HepG2 (cell line): ENCODE data around the gene ARL6IP4. TPM values are rescaled to one million over a fixed set of nuclear protein-coding genes. Genes with fewer than 3 reads are reported as not detected.

Source experiments
- ATAC-seq: fragments of 200-7000 bp; cut with Tn5 transposase; 3 replicates; pipeline ENCODE4 v1.9.1; 2020; ENCODE audit warnings: mild to moderate bottlenecking, moderate library complexity
- BruUV-seq: library from RNA; stranded (reverse); fragments of 400-500 nt; replicated peaks from 2 replicates; lab custom pipeline; 2021; lab: Mats Ljungman, UMichigan
- CTCF ChIA-PET: fragments of 300-600 bp; formaldehyde crosslinking; extraction: SDS; loops from one replicate; lab custom pipeline; 2021; ENCODE audit warnings: low total read pairs, inconsistent platforms, low intra/inter-chr PET ratio; lab: Yijun Ruan, JAX
- POLR2A ChIA-PET: fragments of 350-600 bp; sonication (Branson Sonifier 250); formaldehyde crosslinking; loops from one replicate; lab custom pipeline; 2020; ENCODE audit warnings: antibody characterized with exemption, inconsistent platforms; lab: Yijun Ruan, JAX
- DNase-seq: peaks from one replicate; pipeline ENCODE4 v3.0.0-alpha.2; 2015; ENCODE audit warnings: low spot score
- FAIRE-seq: peaks from 3 replicates; lab custom pipeline; 2011; peaks lifted over from hg19 to GRCh38; lab: Jason Lieb, UNC
- H2AFZ ChIP-seq: one replicate; pipeline ENCODE4 v1.6.1; 2011; ENCODE audit warnings: low read length, inconsistent platforms
- H3K27ac ChIP-seq: fragments of 300-600 bp; 3 replicates; pipeline ENCODE4 v1.8.0; 2011; ENCODE audit warnings: mixed run types, mild to moderate bottlenecking, mixed read lengths, low read length, inconsistent platforms; ENCODE audit not compliant: insufficient read depth; ENCODE audit errors: extremely low read length
- H3K27me3 ChIP-seq, 2 experiments: fragments of 200-600 bp in 1 of 2; 2 replicates in 1 of 2; 3 replicates in 1 of 2; pipeline versions ENCODE4 v1.6.0 to v1.8.0; 2011; ENCODE audit warnings: low read length in 2 of 2, mild to moderate bottlenecking in 2 of 2, moderate library complexity in 2 of 2, inconsistent platforms in 1 of 2; ENCODE audit not compliant: insufficient read depth in 2 of 2, control insufficient read depth in 1 of 2
- H3K36me3 ChIP-seq, 2 experiments: fragments of 200-600 bp in 1 of 2; replicated peaks in 1 of 2; 2 replicates in 1 of 2; 3 replicates in 1 of 2; pipeline versions ENCODE4 v1.5.1 to v1.8.0; 2011; ENCODE audit warnings: low read length in 2 of 2, inconsistent platforms in 1 of 2; ENCODE audit not compliant: insufficient read depth in 2 of 2, control insufficient read depth in 1 of 2
- H3K4me1 ChIP-seq: 2 replicates; pipeline ENCODE4 v1.5.1; 2012; ENCODE audit warnings: low read length, inconsistent platforms; ENCODE audit not compliant: insufficient read depth
- H3K4me2 ChIP-seq: 2 replicates; pipeline ENCODE4 v1.6.0; 2011; ENCODE audit warnings: low read depth, low read length, inconsistent platforms
- H3K4me3 ChIP-seq, 3 experiments: fragments of 200-600 bp in 1 of 3; sonication (generic), shearing (Covaris generic) in 1 of 3; replicated peaks in 1 of 3; 2 replicates each; pipeline ENCODE4 v1.5.1; 2011 to 2016; ENCODE audit warnings: low read length in 3 of 3, inconsistent platforms in 2 of 3, low read depth in 2 of 3, mild to moderate bottlenecking in 2 of 3, control low read depth in 1 of 3, mixed read lengths in 1 of 3; ENCODE audit not compliant: insufficient read depth in 1 of 3
- H3K79me2 ChIP-seq: one replicate; pipeline ENCODE4 v1.6.1; 2011; ENCODE audit warnings: low read length, inconsistent platforms; ENCODE audit not compliant: insufficient read depth
- H3K9ac ChIP-seq: 2 replicates; pipeline ENCODE4 v1.6.0; 2011; ENCODE audit warnings: mild to moderate bottlenecking, low read depth, low read length, inconsistent platforms; ENCODE audit not compliant: insufficient read depth
- H3K9me3 ChIP-seq: 2 replicates; pipeline ENCODE4 v1.5.1; 2012; ENCODE audit warnings: mild to moderate bottlenecking, low read length
- H4K20me1 ChIP-seq: 2 replicates; pipeline ENCODE4 v1.6.0; 2011; ENCODE audit warnings: inconsistent platforms, mild to moderate bottlenecking, low read length, moderate library complexity; ENCODE audit not compliant: insufficient read depth
- AGO1 ChIP-seq: fragments of 200-400 bp; formaldehyde crosslinking; IDR thresholded peaks from 2 replicates; pipeline ENCODE4 v1.6.1; 2017; ENCODE audit warnings: mild to moderate bottlenecking, low read depth, low read length, moderate library complexity; ENCODE audit not compliant: poor library complexity, severe bottlenecking
- CHD2 ChIP-seq: IDR thresholded peaks from 2 replicates; pipeline ENCODE4 v1.6.1; 2011; ENCODE audit warnings: low read depth, low read length, improper control_type of control experiment
- KDM2A ChIP-seq: sonication (generic); formaldehyde crosslinking; IDR thresholded peaks from 2 replicates; pipeline ENCODE4 v1.4.0; 2020; ENCODE audit warnings: low read depth, missing genetic modification reagents, borderline replicate concordance
- RBFOX2 ChIP-seq: fragments of 200-400 bp; formaldehyde crosslinking; IDR thresholded peaks from 2 replicates; pipeline ENCODE4 v1.6.1; 2017; ENCODE audit warnings: low read depth, mild to moderate bottlenecking, low read length
- SNRNP70 ChIP-seq: fragments of 200-400 bp; formaldehyde crosslinking; IDR thresholded peaks from 2 replicates; pipeline ENCODE4 v1.6.1; 2017; ENCODE audit warnings: mild to moderate bottlenecking, low read depth, low read length, moderate library complexity
- SYNCRIP ChIP-seq: fragments of 200-400 bp; formaldehyde crosslinking; IDR thresholded peaks from 2 replicates; pipeline ENCODE4 v1.6.1; 2018; ENCODE audit warnings: mild to moderate bottlenecking, low read depth, low read length; ENCODE audit not compliant: insufficient read depth
- ZNF329 ChIP-seq: sonication (generic); formaldehyde crosslinking; IDR thresholded peaks from 2 replicates; pipeline ENCODE4 v1.9.0; 2021; ENCODE audit warnings: low read depth, mild to moderate bottlenecking, missing genetic modification reagents
- ZNF543 ChIP-seq: sonication (generic); formaldehyde crosslinking; IDR thresholded peaks from 2 replicates; pipeline ENCODE4 v1.4.0; 2020; ENCODE audit warnings: mild to moderate bottlenecking, missing genetic modification reagents
- ZNF605 ChIP-seq: sonication (generic); formaldehyde crosslinking; IDR thresholded peaks from 2 replicates; pipeline ENCODE4 v1.8.0; 2022; ENCODE audit warnings: mild to moderate bottlenecking, missing genetic modification reagents
- WGBS: methylation state at CpG from one replicate; pipeline ENCODE4 v1.1.6; 2017; ENCODE audit warnings: low lambda C conversion rate; 5-methylcytosine and 5-hydroxymethylcytosine counted together
- in situ Hi-C: cut with HindIII; loops from 2 replicates; pipeline ENCODE4 v1.10.0; 2017; ENCODE audit warnings: low pct_unique_long_range_greater_than_20kb; ENCODE audit not compliant: extremely low pct_ligation_motif_present
- intact Hi-C: fragments of 100-400 bp; cut with micrococcal nuclease; formaldehyde crosslinking; loops from one replicate; pipeline ENCODE4 v1.10.0; 2022; ENCODE audit not compliant: unreplicated experiment
- polyA plus RNA-seq, 8 experiments: library from polyadenylated mRNA; depleted of rRNA in 3 of 8; stranded (reverse) in 7 of 8; unstranded in 1 of 8; fragments of >200 nt; fragmentation: Illumina TruSeq in 4 of 8; extraction: Trizol in 4 of 8; gene quantifications; 2 replicates each; pipeline versions ENCODE4 v1.2.1 to v1.2.3, GENCODE V29; 2011 to 2016; ENCODE audit warnings: low read depth in 4 of 8, missing spikeins in 1 of 8, mixed read lengths in 1 of 8; ENCODE audit not compliant: insufficient read depth in 1 of 8
- total RNA-seq, 5 experiments: library from RNA; depleted of rRNA; stranded (reverse); fragments of >200 nt; fragmentation: Illumina TruSeq; extraction: Trizol; gene quantifications; 2 replicates each; pipeline ENCODE4 v1.2.3, GENCODE V29; 2016; ENCODE audit warnings: low read depth in 1 of 5

ARL6IP4 gene
- total and polyA plus RNA-seq, 2 of the 13 experiments (the other 11 are each of a cell fraction or from before 2014, with no cell fraction given), result 155 to 220 TPM

DNA sequence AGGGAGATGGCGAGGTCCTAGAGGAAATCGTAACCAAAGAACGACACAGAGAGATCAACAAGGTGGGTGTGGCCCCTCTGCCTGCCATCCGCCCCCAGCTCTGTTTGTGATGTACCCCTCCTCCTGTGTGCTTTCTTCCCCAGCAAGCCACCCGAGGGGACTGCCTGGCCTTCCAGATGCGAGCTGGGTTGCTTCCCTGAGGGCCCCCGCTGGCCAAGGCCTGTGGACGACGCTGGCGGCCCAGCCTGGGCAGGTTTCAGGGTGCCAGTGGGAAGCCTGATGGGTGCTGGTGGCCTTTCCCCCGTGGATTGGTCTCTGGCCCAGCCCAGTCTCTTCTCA, 2.0 kb downstream of the ARL6IP4 start:
- no peaks in the 10 kb centered on the region for H3K9me3 ChIP-seq
- H3K4me3 ChIP-seq, result peak overlapping the region in 2 of 3 experiments; percentile 97 to 99; a peak in 3 of 6 replicates
- in situ Hi-C loops, result no loop called here
- peaks cover 32% of the 10 kb centered on the region for H3K79me2 ChIP-seq
- no peaks in the 10 kb centered on the region for H4K20me1 ChIP-seq
- peak overlapping the region; percentile 94; the same call in 1 of the 2 replicates for H3K9ac ChIP-seq
- intact Hi-C loops, result loop anchor here (5.0 kb wide), 1 partner anchor 250 kb away; the partner anchor contains the start of genes MPHOSPH9 and MTRFR
- no peak overlapping the region for H2AFZ ChIP-seq
- peak; percentile 26; the same call in 1 of the 2 replicates for TF ChIP-seq KDM2A (CRISPR knock-in tag)
- no peak for TF ChIP-seq SYNCRIP
- TF ChIP-seq ZNF329 (CRISPR knock-in tag), result no peak
- peak; percentile 64; the same call in 1 of the 2 replicates for TF ChIP-seq ZNF543 (CRISPR knock-in tag)
- TF ChIP-seq CHD2, result no peak
- no peak for TF ChIP-seq SNRNP70
- peak; percentile 63 for TF ChIP-seq RBFOX2
- peak; percentile 23 for TF ChIP-seq AGO1
- TF ChIP-seq ZNF605, result 0 out of 2 replicates have a peak, but pooled peaks have one; percentile 32
- peaks cover 4 to 13% of the 10 kb centered on the region in 2 experiments; a peak in 3 of 5 replicates for H3K36me3 ChIP-seq
- DNase-seq (no peak), FAIRE-seq (no peak), ATAC-seq (no peak)
- POLR2A ChIA-PET, result interaction anchor here (1.0 to 5.0 kb wide), 3 partner anchors 8 to 250 kb away, joined by 3 to 49 read pairs (median 42); partner anchors contain the start of genes ABCB9, MPHOSPH9, MTRFR and OGFOD2
- peak overlapping the region; percentile 96 for H3K4me2 ChIP-seq
- peaks cover 64% of the 10 kb centered on the region for H3K4me1 ChIP-seq
- CTCF ChIA-PET, result no interaction called here
- peak overlapping the region; percentile 93 for H3K27ac ChIP-seq
- WGBS, result 77% methylated on average over 5 of the region's 11 CpGs
- BruUV-seq, result TSS peak; percentile 70
- H3K27me3 ChIP-seq, result no peaks in the 10 kb centered on the region; a peak in 1 of 5 replicates
